H7 (cell line): Measurements from ENCODE around the gene TMEM135. TPM values are rescaled to one million over a fixed set of nuclear protein-coding genes. Genes with fewer than 3 reads are reported as not detected.

Source experiments
- DNase-seq: peaks from one replicate; pipeline ENCODE4 v3.0.0; 2012
- H3K27me3 ChIP-seq: 2 replicates; pipeline ENCODE4 v1.6.0; 2011; ENCODE audit warnings: mild to moderate bottlenecking, low read length; ENCODE audit not compliant: control insufficient read depth, insufficient read depth
- H3K36me3 ChIP-seq: replicated peaks from 2 replicates; pipeline ENCODE4 v1.5.1; 2011; ENCODE audit warnings: low read length; ENCODE audit not compliant: control insufficient read depth, insufficient read depth
- H3K4me3 ChIP-seq: 2 replicates; pipeline ENCODE4 v1.5.1; 2011; ENCODE audit warnings: low read depth, mild to moderate bottlenecking, control low read depth, low read length, moderate library complexity; ENCODE audit not compliant: insufficient read depth
- total RNA-seq: library from RNA; depleted of rRNA; stranded (reverse); fragments of >200 nt; shearing (Covaris generic); gene quantifications from 2 replicates; pipeline ENCODE4 v1.2.3, GENCODE V29; 2014

TMEM135 gene
- total RNA-seq, 1 experiment from 2014 or later = 27.9 TPM

DNA sequence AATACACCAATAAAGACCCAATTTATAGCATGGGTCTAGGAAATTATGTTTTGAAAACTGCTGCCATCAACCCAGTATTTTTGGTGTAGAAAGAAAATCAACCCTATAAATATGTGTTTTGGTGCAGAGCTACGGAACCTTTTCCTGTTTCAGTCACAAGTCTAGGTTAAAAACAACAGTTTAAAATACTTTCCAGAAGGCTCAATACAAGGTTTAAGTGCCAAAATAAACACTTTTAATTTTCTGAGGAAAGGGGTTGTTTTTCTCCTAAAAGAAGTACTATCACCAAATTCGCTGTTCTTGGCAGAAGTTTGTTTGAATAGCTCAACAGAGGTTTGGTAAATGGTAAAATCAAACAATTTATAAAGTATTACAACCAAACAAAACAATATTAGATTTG, 201.3 kb downstream of the TMEM135 start:
- H3K36me3 ChIP-seq = no peaks in the 10 kb centered on the region
- DNase-seq = no peak
- H3K27me3 ChIP-seq = no peaks in the 10 kb centered on the region
- H3K4me3 ChIP-seq = no peak overlapping the region

DNA sequence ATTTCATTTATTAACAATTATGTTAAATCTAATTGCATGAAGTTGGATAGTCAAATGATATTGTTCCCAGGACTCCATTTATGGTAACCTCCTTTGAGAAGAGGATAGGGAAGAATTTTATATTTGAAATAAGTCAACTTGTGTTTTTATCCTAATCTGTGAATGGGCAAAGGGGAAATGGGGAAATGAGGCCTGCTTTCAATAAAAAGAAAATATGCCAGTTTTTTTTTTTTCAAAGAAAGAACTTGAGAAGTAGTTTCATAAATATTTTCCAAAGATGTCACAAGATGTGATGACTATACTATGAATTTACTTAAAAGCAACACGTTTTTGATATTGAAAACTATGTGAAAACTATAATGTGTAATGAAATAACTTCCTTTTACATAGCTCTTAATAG, 201.8 kb downstream of the TMEM135 start:
- Histone ChIP-seq H3K4me3 (no peak overlapping the region), H3K27me3 (no peaks in the 10 kb centered on the region), H3K36me3 (no peaks in the 10 kb centered on the region)
- DNase-seq = no peak

DNA sequence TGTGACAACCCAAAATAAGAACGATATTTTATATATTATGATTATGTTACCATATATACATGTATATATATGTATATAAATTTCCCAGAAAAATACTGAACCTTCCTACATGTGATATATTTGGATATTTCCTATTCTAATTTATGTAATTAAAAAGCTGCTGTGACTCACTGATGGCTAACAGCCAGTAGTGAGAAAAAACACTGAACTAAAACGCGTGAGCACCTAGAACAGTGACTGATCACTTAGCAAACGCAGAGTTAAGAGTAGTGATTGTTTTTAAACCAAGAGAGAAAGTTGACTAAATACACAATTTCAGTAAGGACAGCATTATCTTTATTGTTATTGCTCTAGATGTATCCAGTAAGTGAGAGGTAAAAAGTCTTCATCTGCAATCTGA, 213.8 kb downstream of the TMEM135 start:
- no peaks in the 10 kb centered on the region for H3K27me3 ChIP-seq
- DNase-seq = no peak
- no peaks in the 10 kb centered on the region for H3K36me3 ChIP-seq
- H3K4me3 ChIP-seq = no peak overlapping the region

- no peaks in the 10 kb centered on the region for H3K36me3 ChIP-seq
- no peaks in the 10 kb centered on the region for H3K27me3 ChIP-seq
- no peak overlapping the region for H3K4me3 ChIP-seq
- no peak for DNase-seq
Measured at GRCh38 chr11:87252869-87253268, 215.1 kb downstream of the TMEM135 start.

GRCh38 chr11:87254562-87254961, 216.8 kb downstream of the TMEM135 start:
- Histone ChIP-seq H3K36me3 (no peaks in the 10 kb centered on the region), H3K27me3 (no peaks in the 10 kb centered on the region), H3K4me3 (no peak overlapping the region)
- DNase-seq = no peak

- no peak overlapping the region for H3K4me3 ChIP-seq
- H3K36me3 ChIP-seq = no peaks in the 10 kb centered on the region
- no peak for DNase-seq
- H3K27me3 ChIP-seq = no peaks in the 10 kb centered on the region
Measured at GRCh38 chr11:87255589-87255988, 217.9 kb downstream of the TMEM135 start.

- Histone ChIP-seq H3K4me3 (no peak overlapping the region), H3K27me3 (no peaks in the 10 kb centered on the region), H3K36me3 (no peaks in the 10 kb centered on the region)
- DNase-seq = no peak
Measured at GRCh38 chr11:87256694-87257340, 219.1 kb downstream of the TMEM135 start.

- Histone ChIP-seq H3K27me3 (no peaks in the 10 kb centered on the region), H3K36me3 (no peaks in the 10 kb centered on the region), H3K4me3 (no peak overlapping the region)
- DNase-seq = no peak
Measured at GRCh38 chr11:87258171-87258833, 220.6 kb downstream of the TMEM135 start.

- no peak for DNase-seq
- Histone ChIP-seq H3K36me3 (no peaks in the 10 kb centered on the region), H3K4me3 (no peak overlapping the region), H3K27me3 (no peaks in the 10 kb centered on the region)
Measured at GRCh38 chr11:87259736-87260135, 222.0 kb downstream of the TMEM135 start.

GRCh38 chr11:87260811-87261210, 223.1 kb downstream of the TMEM135 start:
- Histone ChIP-seq H3K4me3 (no peak overlapping the region), H3K36me3 (no peaks in the 10 kb centered on the region)

GRCh38 chr11:87263264-87263838, 225.6 kb downstream of the TMEM135 start:
- DNase-seq = no peak

More at GRCh38 chr11:87260811-87261210, 223.1 kb downstream of the TMEM135 start:
- DNase-seq = no peak
- no peaks in the 10 kb centered on the region for H3K27me3 ChIP-seq

GRCh38 chr11:87263979-87264378, 226.2 kb downstream of the TMEM135 start:
- no peaks in the 10 kb centered on the region for H3K27me3 ChIP-seq
- DNase-seq = no peak
- no peaks in the 10 kb centered on the region for H3K36me3 ChIP-seq
- H3K4me3 ChIP-seq = no peak overlapping the region

More at GRCh38 chr11:87263264-87263838, 225.6 kb downstream of the TMEM135 start:
- Histone ChIP-seq H3K4me3 (no peak overlapping the region), H3K36me3 (no peaks in the 10 kb centered on the region), H3K27me3 (no peaks in the 10 kb centered on the region)

- DNase-seq = no peak
- Histone ChIP-seq H3K36me3 (no peaks in the 10 kb centered on the region), H3K27me3 (no peaks in the 10 kb centered on the region), H3K4me3 (no peak overlapping the region)
Measured at GRCh38 chr11:87265132-87265531, 227.4 kb downstream of the TMEM135 start.

DNA sequence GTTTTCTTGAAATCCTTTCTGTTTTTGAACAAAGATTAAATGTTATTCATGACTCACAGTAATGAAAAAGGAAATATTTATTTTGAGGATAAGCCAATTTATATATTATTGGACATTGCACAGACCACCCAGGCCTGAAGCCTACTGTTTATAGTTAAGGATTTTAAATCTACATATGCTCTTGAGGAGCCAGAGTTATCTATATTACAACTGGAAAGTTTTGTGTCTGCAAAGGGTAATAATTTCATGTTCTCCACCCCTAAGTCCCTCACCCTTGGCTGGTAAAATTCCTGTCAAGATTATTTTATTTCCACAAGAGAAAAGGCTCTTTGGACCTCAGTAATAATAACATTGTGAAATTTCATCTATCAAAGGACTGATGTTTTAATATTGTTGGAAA, 228.2 kb downstream of the TMEM135 start:
- Histone ChIP-seq H3K4me3 (no peak overlapping the region), H3K27me3 (no peaks in the 10 kb centered on the region), H3K36me3 (no peaks in the 10 kb centered on the region)
- DNase-seq = no peak

DNA sequence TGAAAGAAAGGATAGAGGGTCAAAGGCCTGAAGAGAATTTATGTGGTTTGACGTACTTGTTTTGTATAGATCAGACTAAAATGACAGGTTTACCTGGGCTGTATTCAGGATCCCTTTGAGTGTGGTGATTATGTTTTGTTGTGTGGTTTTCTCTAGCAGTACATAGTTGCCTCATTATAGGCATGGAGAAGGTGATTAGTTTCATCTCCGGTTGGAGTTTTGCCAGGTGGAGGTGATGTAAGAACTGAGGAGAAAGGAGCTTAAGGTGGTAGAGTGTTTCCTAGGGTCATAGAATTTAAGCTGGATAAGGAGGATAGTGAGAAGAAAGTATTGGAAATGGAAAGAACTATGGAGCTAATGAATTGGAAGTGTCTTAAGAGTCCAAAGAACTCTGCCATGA, 229.0 kb downstream of the TMEM135 start:
- H3K27me3 ChIP-seq = no peaks in the 10 kb centered on the region
- DNase-seq = no peak
- H3K36me3 ChIP-seq = no peaks in the 10 kb centered on the region

More for the DNA sequence above, 229.0 kb downstream of the TMEM135 start:
- no peak overlapping the region for H3K4me3 ChIP-seq
